Measurements from ENCODE around the gene SPIB.
"Not testable (repeated sequence)": the region's sequence is repeated elsewhere in the genome, so short reads cannot be mapped to it uniquely, and the experiment has no call there.

SPIB gene

GRCh38 chr19:50418176-50419021, at the start of gene SPIB:
SPIB (plus strand) TSS chr19:50418938; CDS start chr19:50418963, 25 bp downstream.
- DNase-seq: no peak

GRCh38 chr19:50371914-50372475, 46.7 kb upstream of the SPIB start:
- DNase-seq: no peak

DNA sequence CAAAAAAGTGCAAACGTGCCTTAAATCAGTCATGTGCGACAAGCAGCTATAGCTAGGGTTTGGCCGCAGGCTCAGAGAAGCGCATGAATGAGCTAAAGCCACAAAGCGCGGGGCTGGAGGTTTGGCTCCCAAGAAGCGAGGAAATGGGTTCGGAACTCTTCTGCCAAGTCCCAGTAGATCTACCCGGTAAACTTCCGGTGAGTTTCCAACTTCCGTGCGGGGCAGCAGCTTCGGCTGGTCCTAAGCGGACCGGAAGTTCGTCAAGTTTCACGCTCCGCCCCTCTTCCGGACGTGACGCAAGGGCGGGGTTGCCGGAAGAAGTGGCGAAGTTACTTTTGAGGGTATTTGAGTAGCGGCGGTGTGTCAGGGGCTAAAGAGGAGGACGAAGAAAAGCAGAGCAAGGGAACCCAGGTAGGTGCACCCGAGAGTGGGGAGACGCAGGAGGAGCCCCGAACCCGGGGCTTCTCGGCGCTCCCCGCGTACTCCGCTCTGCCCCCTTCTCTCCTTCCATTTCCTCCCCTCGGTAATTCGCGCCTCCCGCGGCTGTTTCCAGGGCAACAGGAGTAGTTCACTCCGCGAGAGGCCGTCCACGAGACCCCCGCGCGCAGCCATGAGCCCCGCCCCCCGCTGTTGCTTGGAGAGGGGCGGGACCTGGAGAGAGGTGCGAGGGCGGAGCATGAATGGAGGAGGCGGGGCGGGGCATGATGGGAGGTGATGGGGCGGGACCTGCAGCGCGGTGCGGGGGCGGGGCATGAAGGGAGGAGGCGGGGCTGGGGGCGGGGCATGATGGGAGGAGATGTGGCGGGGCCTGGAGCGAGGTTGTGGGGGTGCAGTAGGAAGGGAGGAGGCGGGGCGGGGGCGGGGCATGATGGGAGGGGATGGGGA, 42.3 kb upstream of the SPIB start, which contains the start of gene NR1H2:
Gene NR1H2 (plus strand): TSS at position 292 of the 885 bp plus-strand sequence. CDS start 1,149 bp downstream, outside the sequence.
- DNase-seq: peak; percentile 97

GRCh38 chr19:50377051-50377461, 41.7 kb upstream of the SPIB start:
- peak; percentile 83 for DNase-seq

DNA sequence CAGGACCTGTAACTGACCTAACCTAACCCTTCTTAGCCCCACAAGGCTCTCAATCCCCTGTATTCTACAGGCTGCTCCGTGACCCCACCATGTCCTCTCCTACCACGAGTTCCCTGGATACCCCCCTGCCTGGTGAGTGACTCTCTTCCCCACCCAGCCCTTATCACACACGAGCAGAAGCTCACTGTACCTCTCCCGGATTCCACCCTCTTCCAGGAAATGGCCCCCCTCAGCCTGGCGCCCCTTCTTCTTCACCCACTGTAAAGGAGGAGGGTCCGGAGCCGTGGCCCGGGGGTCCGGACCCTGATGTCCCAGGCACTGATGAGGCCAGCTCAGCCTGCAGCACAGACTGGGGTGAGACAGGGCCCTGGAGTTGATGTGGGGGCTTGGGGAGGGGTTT, 41.2 kb upstream of the SPIB start:
- no peak for DNase-seq

DNA sequence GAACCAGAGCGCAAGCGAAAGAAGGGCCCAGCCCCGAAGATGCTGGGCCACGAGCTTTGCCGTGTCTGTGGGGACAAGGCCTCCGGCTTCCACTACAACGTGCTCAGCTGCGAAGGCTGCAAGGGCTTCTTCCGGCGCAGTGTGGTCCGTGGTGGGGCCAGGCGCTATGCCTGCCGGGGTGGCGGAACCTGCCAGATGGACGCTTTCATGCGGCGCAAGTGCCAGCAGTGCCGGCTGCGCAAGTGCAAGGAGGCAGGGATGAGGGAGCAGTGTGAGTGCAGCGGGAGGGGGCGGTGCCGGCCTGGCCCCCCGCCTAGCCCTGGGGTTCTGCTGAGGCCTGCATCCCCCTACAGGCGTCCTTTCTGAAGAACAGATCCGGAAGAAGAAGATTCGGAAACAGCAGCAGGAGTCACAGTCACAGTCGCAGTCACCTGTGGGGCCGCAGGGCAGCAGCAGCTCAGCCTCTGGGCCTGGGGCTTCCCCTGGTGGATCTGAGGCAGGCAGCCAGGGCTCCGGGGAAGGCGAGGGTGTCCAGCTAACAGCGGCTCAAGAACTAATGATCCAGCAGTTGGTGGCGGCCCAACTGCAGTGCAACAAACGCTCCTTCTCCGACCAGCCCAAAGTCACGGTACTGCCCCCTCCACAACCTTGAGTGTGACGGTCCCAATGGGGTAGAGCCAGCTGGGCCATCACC, 40.4 kb upstream of the SPIB start:
- DNase-seq: no peak

DNA sequence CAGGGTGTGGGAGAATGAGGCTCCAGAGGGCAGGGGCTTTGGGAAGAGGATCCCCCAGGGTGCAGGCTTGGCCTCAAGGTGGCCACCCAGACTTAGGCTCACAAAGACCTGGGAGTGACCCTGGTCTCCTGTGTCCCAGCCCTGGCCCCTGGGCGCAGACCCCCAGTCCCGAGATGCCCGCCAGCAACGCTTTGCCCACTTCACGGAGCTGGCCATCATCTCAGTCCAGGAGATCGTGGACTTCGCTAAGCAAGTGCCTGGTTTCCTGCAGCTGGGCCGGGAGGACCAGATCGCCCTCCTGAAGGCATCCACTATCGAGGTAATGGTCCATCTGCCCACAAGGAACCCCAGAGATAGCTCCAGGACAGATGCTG, 39.9 kb upstream of the SPIB start:
- no peak for DNase-seq

GRCh38 chr19:50379602-50380001, 39.1 kb upstream of the SPIB start:
- DNase-seq: no peak

GRCh38 chr19:50380137-50380536, 38.6 kb upstream of the SPIB start:
- DNase-seq: no peak

DNA sequence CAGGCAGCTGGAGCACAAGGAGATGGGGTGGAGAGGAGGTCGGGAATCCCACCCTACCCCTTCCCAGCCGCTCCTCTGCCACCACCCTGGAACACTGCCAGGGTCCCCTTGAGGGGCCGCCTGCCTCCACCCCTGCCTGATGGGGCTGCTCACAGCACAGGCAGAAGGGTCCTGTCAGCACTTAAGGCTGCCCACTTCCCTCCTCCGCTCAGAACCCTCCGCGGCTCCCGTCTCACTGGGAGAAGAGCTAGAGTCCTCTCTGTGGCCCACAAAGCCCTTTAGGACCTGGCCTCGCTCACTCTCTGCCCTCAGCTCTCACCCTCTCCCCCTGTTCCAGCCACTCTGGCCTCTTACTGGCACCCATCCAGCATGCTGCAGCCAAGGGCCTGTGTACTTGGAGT, 38.0 kb upstream of the SPIB start:
- DNase-seq: no peak

DNA sequence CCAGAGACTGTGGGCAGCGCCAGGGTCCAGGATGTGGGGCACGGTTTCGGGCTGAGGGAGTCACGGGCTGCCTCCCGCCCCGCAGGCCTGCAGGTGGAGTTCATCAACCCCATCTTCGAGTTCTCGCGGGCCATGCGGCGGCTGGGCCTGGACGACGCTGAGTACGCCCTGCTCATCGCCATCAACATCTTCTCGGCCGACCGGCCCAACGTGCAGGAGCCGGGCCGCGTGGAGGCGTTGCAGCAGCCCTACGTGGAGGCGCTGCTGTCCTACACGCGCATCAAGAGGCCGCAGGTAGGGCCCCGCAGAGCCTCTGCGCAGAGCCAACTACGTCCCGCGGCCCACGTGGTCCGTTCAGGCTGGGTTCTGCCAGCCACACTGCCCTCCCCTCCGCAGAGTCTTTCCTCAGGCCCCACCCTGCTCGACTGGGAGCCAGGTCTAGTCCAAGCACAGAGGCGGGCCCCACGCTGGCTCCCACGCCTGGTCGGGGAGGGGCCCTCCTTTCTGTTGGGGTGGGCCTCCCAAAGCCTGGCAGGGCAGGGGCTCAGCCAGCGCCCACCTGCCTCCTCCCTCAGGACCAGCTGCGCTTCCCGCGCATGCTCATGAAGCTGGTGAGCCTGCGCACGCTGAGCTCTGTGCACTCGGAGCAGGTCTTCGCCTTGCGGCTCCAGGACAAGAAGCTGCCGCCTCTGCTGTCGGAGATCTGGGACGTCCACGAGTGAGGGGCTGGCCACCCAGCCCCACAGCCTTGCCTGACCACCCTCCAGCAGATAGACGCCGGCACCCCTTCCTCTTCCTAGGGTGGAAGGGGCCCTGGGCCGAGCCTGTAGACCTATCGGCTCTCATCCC, 36.6 kb upstream of the SPIB start:
- no peak for DNase-seq

GRCh38 chr19:50383001-50383851, 35.5 kb upstream of the SPIB start:
- DNase-seq: no peak

- DNase-seq: peak; percentile 99
Observed at GRCh38 chr19:50383852-50384684, 34.7 kb upstream of the SPIB start, which contains the start of gene POLD1. POLD1 (plus strand) TSS chr19:50384347; CDS start chr19:50398852, 14,505 bp downstream.

DNA sequence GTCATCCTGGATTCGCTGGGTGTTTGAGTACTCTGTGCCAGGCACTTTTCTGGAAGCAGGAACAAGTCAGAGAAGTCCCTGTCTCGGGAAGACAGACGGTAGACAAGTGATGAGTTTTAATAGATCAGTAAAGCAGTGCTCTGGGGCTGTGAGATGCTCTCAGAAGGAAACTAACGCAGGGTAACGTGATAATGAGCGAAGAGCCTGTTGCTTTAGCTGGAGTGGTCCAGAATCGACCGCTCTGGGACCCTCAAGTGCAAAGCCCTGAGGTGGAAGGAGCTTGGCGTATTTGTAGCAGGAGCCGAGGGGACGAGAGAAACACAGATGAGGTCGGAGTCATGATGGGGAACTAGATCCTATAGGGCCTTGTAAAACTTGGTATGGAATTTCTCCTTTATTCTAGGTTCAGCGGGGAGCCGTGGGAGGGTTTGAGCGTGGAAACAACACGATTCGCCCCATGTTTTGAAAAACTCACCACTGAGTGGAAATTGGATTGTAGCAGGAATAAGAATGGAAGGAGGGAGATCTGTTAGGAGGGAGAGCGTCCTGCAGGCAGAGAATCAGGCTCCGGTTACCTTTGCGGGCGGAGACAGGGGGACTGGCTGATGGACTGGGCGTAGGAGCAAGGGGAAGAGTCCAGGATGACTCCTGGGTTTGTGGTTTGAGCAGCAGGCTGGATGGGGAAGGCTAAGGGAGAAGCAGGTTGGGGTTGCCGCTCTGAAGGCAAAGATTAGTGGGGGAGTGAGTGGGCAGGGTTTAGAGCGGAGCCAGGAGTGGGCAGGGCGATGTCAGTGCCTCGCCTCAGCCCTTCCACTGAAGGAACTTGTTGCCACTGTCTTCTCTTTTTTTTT, 33.8 kb upstream of the SPIB start:
- DNase-seq: no peak

DNA sequence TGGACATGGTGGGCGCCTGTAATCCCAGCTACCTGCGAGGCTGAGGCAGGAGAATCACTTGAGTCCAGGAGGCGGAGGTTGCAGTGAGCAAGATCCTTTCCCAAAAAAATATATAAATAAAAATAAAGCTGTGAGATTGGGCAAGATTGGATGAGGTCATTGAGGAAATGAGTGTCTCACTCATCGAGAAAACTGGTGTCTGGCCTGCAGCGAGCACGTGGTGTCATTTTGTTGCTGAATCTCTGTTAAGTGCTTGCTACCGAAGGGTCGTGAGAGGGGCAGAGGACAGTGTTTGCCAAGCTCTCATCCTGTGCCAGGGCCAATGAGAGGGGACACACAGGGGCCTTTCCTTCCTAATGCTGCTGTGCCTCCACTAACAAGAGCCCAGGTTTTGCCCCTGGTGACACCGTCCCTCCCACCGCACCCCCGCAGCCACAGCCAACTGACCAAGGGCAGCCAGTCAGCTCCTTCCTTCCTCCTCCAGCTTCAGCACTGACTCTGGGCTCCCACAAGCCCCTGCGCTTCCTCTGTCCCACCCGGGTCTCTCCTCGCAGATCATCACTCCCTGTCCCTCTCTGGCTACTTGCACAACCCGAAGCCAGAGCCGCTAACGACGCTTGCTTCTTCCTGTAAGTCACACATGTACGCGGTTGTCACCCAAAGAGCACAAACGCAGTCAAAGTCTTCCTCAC, 31.4 kb upstream of the SPIB start:
- DNase-seq: no peak

DNA sequence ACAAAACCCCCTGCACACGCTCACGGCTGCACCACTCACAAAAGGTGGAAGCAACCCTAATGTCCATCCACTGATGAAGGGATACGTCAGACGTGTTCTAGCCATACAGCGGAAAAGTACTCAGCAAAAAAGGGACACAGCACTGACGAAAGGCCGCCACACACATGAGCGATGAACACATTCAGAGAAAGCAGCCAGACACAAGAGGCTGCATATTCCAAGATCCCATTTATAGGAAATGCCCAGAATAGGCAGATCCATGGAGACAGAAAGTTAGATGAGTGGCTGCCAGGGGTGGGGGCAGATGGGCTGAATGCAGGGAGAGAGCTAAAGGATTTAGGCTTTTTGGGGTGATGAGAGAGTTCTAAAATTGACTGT, 30.9 kb upstream of the SPIB start:
- no peak for DNase-seq

DNA sequence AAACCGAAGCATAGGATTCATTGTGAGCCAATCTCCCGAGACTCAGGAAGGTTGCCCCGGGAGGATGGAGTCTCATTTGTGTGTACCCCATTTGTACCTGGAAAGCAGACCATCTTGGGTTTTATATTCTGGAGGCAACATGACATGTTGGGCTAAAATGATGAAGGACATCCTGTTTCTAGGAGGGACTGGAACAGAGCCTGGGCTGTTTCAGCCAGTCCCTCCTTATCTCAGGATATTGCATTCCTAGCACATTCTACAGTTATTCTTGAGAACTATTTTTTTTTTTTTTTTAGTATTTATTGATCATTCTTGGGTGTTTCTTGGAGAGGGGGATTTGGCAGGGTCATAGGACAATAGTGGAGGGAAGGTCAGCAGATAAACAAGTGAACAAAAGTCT, 28.4 kb upstream of the SPIB start:
- not testable (repeated sequence) for DNase-seq

GRCh38 chr19:50390952-50391351, 27.8 kb upstream of the SPIB start:
- DNase-seq: not testable (repeated sequence)
